Suppressor macrophage (primary cell): Measurements from ENCODE around the gene LBHD1.
"Not testable (repeated sequence)": the region's sequence is repeated elsewhere in the genome, so short reads cannot be mapped to it uniquely, and the experiment has no call there.

ENCODE experiments used
- DNase-seq, 4 experiments: peaks; one replicate each; pipeline ENCODE4 v3.0.0-alpha.2; 2020 to 2022

LBHD1 gene

GRCh38 chr11:62664405-62665074, 7.5 kb downstream of the LBHD1 start:
- peak in 1 of 4 experiments; percentile 52 for DNase-seq

GRCh38 chr11:62656796-62657429, 15.2 kb downstream of the LBHD1 start:
- no peak for DNase-seq

- no peak for DNase-seq
Measured at GRCh38 chr11:62654297-62654696, 17.8 kb downstream of the LBHD1 start.

GRCh38 chr11:62652161-62653006, 19.7 kb downstream of the LBHD1 start:
- no peak for DNase-seq

- DNase-seq: not testable (repeated sequence)
Measured at GRCh38 chr11:62650283-62650682, 21.8 kb downstream of the LBHD1 start.

GRCh38 chr11:62649486-62649885, 22.6 kb downstream of the LBHD1 start:
- no peak for DNase-seq

- no peak for DNase-seq
Measured at GRCh38 chr11:62648967-62649364, 23.1 kb downstream of the LBHD1 start.

- DNase-seq: no peak
Measured at GRCh38 chr11:62648185-62648966, 23.7 kb downstream of the LBHD1 start.

GRCh38 chr11:62647609-62648005, 24.5 kb downstream of the LBHD1 start:
- no peak for DNase-seq

GRCh38 chr11:62646825-62647608, 25.1 kb downstream of the LBHD1 start:
- DNase-seq: no peak

- DNase-seq: peak; percentile 99 to 100 (median 99)
Measured at GRCh38 chr11:62645946-62646824, 25.9 kb downstream of the LBHD1 start, which contains the start of gene GANAB. Gene GANAB, minus strand, starts transcription at chr11:62646613. Its CDS starts 14 bp downstream, at chr11:62646599.

GRCh38 chr11:62645671-62645945, 26.5 kb downstream of the LBHD1 start:
- DNase-seq: no peak

GRCh38 chr11:62644220-62644619, 27.8 kb downstream of the LBHD1 start:
- no peak for DNase-seq

GRCh38 chr11:62632492-62632891, 39.6 kb downstream of the LBHD1 start:
- no peak for DNase-seq

- peak in 1 of 4 experiments; percentile 27 for DNase-seq
Measured at GRCh38 chr11:62627713-62628112, 44.4 kb downstream of the LBHD1 start.

GRCh38 chr11:62622476-62623089, 49.5 kb downstream of the LBHD1 start:
- no peak for DNase-seq

GRCh38 chr11:62621567-62622470, 50.2 kb downstream of the LBHD1 start, which contains the start of gene B3GAT3:
Gene B3GAT3, minus strand, starts transcription at chr11:62621986. Its CDS starts 39 bp downstream, at chr11:62621947.
- DNase-seq: peak; percentile 99

GRCh38 chr11:62621027-62621566, 51.0 kb downstream of the LBHD1 start:
- no peak for DNase-seq

GRCh38 chr11:62616957-62617356, 55.1 kb downstream of the LBHD1 start:
- DNase-seq: not testable (repeated sequence)
